Type B pancreatic cell (in vitro differentiated cells): Measurements from ENCODE around the gene IBA57. TPM values are rescaled to one million over a fixed set of nuclear protein-coding genes. Genes with fewer than 3 reads are reported as not detected.

Experiments
- DNase-seq: peaks from one replicate; pipeline ENCODE4 v3.0.0; 2021; ENCODE audit warnings: mixed read lengths; ENCODE audit not compliant: unreplicated experiment; ENCODE audit errors: extremely low spot score
- H3K27ac Mint-ChIP-seq: 2 replicates; pipeline ENCODE4 v1.8.0; 2021; ENCODE audit warnings: mild to moderate bottlenecking, mixed read lengths
- H3K27me3 Mint-ChIP-seq: 2 replicates; pipeline ENCODE4 v1.8.0; 2021; ENCODE audit warnings: mixed read lengths
- H3K36me3 Mint-ChIP-seq: 2 replicates; pipeline ENCODE4 v1.8.0; 2021; ENCODE audit warnings: mixed read lengths
- H3K4me1 Mint-ChIP-seq: one replicate; pipeline ENCODE4 v1.8.0; 2021; ENCODE audit warnings: mixed read lengths; ENCODE audit not compliant: unreplicated experiment
- H3K4me3 Mint-ChIP-seq: 2 replicates; pipeline ENCODE4 v1.8.0; 2021; ENCODE audit warnings: mild to moderate bottlenecking, mixed read lengths
- H3K9me3 Mint-ChIP-seq: 2 replicates; pipeline ENCODE4 v1.8.0; 2021; ENCODE audit warnings: mixed read lengths
- total RNA-seq: library from RNA; stranded (reverse); gene quantifications from 2 replicates; pipeline ENCODE4 v1.2.1, GENCODE V29; 2021; ENCODE audit warnings: low replicate concordance
- TF ChIP-seq, protein P1 (sequence below): fragments of 200-600 bp; sonication (generic); conservative IDR thresholded peaks from 2 replicates; pipeline ENCODE4 v1.5.0; 2021; ENCODE audit warnings: antibody characterized with exemption, mild to moderate bottlenecking

Gene IBA57
- total RNA-seq, 1 donor from 2014 or later: 9.5 TPM

DNA sequence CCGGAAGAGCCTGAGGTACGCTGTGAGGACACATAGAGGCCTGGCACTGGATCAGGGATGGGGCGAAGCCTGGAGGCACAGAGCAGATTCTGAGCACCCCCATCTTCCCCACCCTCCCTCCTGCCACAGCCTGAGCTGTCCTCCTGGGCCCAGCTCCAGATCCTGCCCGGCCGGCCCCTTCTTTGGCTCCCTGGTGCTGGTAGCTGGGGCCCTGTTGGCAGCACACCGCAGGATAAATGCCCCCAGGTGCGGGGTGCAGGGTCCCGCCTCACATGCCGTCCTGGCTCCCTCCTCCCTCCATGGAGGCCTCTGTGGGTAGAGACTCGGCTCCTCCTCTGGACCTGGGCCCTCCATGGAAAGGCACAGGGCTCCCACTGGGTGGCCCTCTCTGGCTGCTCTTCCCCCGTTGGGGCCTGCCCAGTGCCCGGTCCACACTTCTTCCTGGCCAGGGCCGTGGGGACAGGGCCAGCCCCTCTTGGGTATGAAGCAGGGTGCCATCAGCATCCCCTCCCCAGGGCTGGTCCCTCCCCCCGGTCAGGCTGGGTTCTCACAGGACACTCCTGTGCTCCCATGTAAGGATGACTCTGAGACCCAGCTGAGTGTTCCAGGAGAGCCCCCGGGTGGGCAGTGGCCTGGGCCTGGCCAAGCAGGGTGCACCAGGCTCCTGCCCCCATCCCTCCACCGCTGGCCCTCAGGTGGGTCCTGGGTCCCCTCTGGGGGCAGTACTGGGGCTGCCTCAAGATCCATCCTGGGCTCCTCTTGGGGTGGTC lies 41.2 kb downstream of the IBA57 start:
- Mint-ChIP-seq H3K4me1 (peaks cover 10% of the 10 kb centered on the region), H3K36me3 (no peaks in the 10 kb centered on the region), H3K27me3 (peaks cover 3% of the 10 kb centered on the region), H3K27ac (no peak overlapping the region), H3K9me3 (no peaks in the 10 kb centered on the region), H3K4me3 (no peak overlapping the region)
- peak; percentile 62 for DNase-seq
- TF ChIP-seq, protein P1, sequence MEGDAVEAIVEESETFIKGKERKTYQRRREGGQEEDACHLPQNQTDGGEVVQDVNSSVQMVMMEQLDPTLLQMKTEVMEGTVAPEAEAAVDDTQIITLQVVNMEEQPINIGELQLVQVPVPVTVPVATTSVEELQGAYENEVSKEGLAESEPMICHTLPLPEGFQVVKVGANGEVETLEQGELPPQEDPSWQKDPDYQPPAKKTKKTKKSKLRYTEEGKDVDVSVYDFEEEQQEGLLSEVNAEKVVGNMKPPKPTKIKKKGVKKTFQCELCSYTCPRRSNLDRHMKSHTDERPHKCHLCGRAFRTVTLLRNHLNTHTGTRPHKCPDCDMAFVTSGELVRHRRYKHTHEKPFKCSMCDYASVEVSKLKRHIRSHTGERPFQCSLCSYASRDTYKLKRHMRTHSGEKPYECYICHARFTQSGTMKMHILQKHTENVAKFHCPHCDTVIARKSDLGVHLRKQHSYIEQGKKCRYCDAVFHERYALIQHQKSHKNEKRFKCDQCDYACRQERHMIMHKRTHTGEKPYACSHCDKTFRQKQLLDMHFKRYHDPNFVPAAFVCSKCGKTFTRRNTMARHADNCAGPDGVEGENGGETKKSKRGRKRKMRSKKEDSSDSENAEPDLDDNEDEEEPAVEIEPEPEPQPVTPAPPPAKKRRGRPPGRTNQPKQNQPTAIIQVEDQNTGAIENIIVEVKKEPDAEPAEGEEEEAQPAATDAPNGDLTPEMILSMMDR: no peak

DNA sequence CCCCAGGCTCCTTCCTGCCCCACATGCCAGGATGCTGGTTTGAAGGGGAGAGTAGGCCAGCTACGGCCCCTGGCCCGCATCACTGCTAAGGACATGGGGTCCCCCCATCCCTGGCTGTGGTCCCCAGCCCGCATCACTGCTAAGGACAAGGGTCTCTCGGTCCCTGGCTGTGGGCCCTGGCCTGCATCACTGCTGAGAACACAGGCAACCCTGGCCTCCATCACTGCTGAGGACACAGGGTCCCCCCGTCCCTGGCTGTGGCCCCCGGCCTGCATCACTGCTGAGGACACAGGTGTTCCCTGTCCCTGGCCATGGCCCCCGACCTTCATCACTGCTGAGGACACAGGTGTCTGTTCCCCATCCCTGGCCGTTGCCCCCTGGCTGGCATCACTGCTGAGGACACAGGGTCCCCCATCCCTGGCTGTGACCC lies 41.8 kb downstream of the IBA57 start:
- Mint-ChIP-seq H3K27me3 (peaks cover 3% of the 10 kb centered on the region), H3K4me1 (peaks cover 10% of the 10 kb centered on the region), H3K27ac (no peak overlapping the region), H3K9me3 (no peaks in the 10 kb centered on the region), H3K36me3 (no peaks in the 10 kb centered on the region), H3K4me3 (no peak overlapping the region)
- DNase-seq: no peak
- TF ChIP-seq, protein P1: no peak

DNA sequence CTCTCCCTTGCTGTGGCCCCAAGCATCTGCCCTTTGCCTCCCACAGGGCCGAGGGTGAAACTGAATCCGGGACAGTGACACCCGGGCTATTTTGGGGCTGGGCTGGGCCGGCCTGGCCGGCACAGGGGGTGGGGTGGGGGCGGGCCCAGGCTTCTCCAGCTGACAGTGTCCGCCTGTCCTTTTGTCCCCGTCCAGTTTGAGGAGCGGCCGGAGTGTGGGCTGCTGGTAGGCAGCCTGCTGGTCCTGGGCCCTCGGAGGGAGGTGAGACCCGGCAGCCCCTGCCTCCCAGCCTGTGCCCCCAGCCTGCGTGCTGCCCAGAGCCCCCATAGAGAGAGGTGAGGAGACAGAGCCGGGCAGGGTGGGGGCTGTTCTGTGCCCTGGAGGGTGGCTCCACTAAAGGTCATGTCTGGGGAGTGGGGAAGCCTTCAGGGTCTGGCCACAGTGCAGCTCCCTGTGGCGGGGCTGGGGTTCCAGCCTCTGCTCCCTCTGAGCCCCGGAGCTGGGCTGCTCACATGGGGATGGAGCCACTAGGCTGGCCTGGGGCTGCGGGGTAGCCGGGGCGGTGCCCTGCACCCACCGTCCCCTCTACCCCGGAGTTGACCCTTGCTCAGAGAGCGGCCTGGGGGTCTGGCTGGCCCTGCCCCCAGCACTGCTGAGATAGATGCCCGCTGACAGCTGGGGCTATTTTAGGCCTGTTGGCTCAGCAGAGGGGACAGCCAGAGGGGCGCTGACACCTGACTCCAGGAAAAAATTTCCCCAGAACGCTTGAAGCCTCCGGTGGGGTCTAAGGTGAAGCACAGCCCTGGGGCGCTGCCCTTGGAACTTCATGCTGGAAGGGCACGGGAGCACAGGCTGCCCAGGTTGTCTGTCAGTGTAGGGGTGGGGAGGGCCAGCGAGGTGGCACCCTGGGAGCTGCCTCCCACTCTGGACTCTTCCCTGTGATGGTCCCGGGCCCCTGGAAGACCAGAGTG lies 42.5 kb downstream of the IBA57 start, which contains the start of gene OBSCN:
Gene OBSCN (plus strand): TSS at position 194 of the 971 bp plus-strand sequence. CDS start 3,740 bp downstream, outside the sequence.
- DNase-seq: peak; percentile 65
- H3K36me3 Mint-ChIP-seq: no peaks in the 10 kb centered on the region
- TF ChIP-seq, protein P1: no peak
- peaks cover 10% of the 10 kb centered on the region for H3K4me1 Mint-ChIP-seq
- no peaks in the 10 kb centered on the region for H3K9me3 Mint-ChIP-seq
- no peak within 1 kb of the TSS for H3K27ac Mint-ChIP-seq
- peaks cover 3% of the 10 kb centered on the region for H3K27me3 Mint-ChIP-seq
- no peak within 1 kb of the TSS for H3K4me3 Mint-ChIP-seq

DNA sequence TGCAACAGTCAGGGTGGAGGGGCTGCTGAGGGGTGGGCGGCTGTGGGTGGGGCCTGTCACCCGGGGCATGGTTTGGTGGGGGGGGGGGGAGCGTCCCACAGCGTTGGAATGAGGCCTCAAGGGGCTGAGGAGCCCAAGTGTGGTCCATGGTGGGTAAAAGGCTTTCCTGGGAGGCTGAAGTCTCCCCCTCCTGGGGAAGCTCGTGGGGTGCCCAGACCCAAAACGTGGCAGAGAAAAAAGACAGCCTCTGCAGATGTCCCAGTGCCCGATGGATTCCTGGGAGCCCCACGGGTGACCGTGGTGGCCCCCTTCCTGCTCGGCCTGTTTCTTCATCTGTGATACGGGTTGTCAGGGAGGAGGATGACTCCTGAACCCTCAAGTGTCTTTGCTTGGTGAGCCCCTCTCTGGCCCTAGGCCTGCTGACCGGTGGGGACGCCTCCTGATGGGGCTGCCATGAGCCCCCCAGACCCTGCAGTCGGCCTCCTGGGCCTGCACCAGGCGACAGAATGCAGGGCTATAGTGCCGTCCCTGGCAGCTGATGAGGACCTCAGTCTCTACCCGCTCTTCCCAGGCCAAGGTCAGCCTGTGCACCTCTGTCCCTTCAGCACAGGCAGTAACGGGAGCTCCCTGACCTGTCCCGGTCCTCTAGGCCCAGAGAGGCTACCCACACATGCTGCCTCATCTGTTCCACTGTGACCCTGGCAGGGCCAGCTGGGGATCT lies 43.4 kb downstream of the IBA57 start:
- H3K4me3 Mint-ChIP-seq: no peak overlapping the region
- no peaks in the 10 kb centered on the region for H3K36me3 Mint-ChIP-seq
- no peaks in the 10 kb centered on the region for H3K9me3 Mint-ChIP-seq
- H3K4me1 Mint-ChIP-seq: peaks cover 10% of the 10 kb centered on the region
- peak; percentile 60 for DNase-seq
- TF ChIP-seq, protein P1: no peak
- no peak overlapping the region for H3K27ac Mint-ChIP-seq
- H3K27me3 Mint-ChIP-seq: peaks cover 3% of the 10 kb centered on the region

DNA sequence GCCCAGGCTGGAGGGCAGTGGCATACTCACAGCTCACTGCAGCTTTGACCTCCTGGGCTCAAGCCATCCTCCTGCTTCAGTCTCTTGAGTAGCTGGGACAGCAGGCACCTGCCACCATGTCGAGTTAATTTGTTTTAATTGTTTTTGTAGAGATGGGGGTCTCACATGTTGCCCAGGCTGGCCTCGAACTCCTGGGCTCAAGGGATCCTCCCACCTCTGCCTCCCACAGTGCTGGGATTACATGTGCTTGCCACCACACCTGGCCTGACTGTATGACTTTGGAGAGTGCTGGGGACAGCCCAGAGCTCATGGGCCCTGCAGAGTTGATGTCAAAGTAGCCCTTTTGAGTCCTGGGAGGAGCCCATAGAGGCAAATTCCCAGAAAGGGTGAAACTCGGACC lies 44.1 kb downstream of the IBA57 start:
- Mint-ChIP-seq H3K27me3 (peaks cover 3% of the 10 kb centered on the region), H3K4me1 (peaks cover 10% of the 10 kb centered on the region), H3K36me3 (no peaks in the 10 kb centered on the region), H3K9me3 (no peaks in the 10 kb centered on the region), H3K4me3 (no peak overlapping the region), H3K27ac (no peak overlapping the region)
- no peak for DNase-seq
- TF ChIP-seq, protein P1: no peak
